Parathyroid adenoma (tissue), 2 donors: Measurements from ENCODE around the gene PRR13.
A peak's percentile ranks its signal among the peaks of the same experiment; 100 is the strongest.

Experiments
- H2AFZ ChIP-seq: fragments of 300-600 bp; sonication (generic); one replicate; pipeline ENCODE4 v1.7.0; 2017; ENCODE audit warnings: antibody characterized with exemption, mild to moderate bottlenecking
- H3K27ac ChIP-seq: fragments of 300-600 bp; sonication (generic); one replicate; pipeline ENCODE4 v1.7.0; 2017
- H3K27me3 ChIP-seq: fragments of 300-600 bp; sonication (generic); one replicate; pipeline ENCODE4 v1.7.0; 2017; ENCODE audit warnings: low read length; ENCODE audit not compliant: control insufficient read depth, insufficient read depth
- H3K36me3 ChIP-seq: fragments of 300-600 bp; sonication (generic); one replicate; pipeline ENCODE4 v1.7.0; 2017; ENCODE audit warnings: low read length; ENCODE audit not compliant: control insufficient read depth, insufficient read depth
- H3K4me1 ChIP-seq: fragments of 300-600 bp; sonication (generic); one replicate; pipeline ENCODE4 v1.7.0; 2017; ENCODE audit warnings: control low read depth
- H3K4me2 ChIP-seq: fragments of 300-600 bp; sonication (generic); one replicate; pipeline ENCODE4 v1.7.0; 2017; ENCODE audit warnings: low read length
- H3K4me3 ChIP-seq: fragments of 300-600 bp; sonication (generic); one replicate; pipeline ENCODE4 v1.7.0; 2017; ENCODE audit warnings: low read depth, low read length
- H3K79me2 ChIP-seq: fragments of 300-600 bp; sonication (generic); one replicate; pipeline ENCODE4 v1.7.0; 2017; ENCODE audit warnings: control low read depth
- H3K9ac ChIP-seq: fragments of 300-600 bp; sonication (generic); one replicate; pipeline ENCODE4 v1.7.0; 2017; ENCODE audit warnings: mild to moderate bottlenecking
- H3K9me3 ChIP-seq: fragments of 300-600 bp; sonication (generic); one replicate; pipeline ENCODE4 v1.7.0; 2017; ENCODE audit warnings: low read length; ENCODE audit not compliant: control insufficient read depth
- TF ChIP-seq, protein P1 (sequence below): fragments of 300-600 bp; sonication (generic); IDR thresholded peaks from one replicate; pipeline ENCODE4 v1.7.0; 2017; ENCODE audit warnings: antibody characterized with exemption, mild to moderate bottlenecking
- donor health status: primary hyperparathyroidism.

The PRR13 gene

GRCh38 chr12:53453953-53454640 lies 12.6 kb downstream of the PRR13 start:
- Histone ChIP-seq H3K27me3 (no peaks in the 10 kb centered on the region), H3K27ac (no peak overlapping the region), H3K4me3 (peak overlapping the region; percentile 92), H3K4me2 (peak overlapping the region; percentile 42), H3K4me1 (peaks cover 17% of the 10 kb centered on the region), H3K36me3 (no peaks in the 10 kb centered on the region), H3K79me2 (peaks cover 39% of the 10 kb centered on the region), H3K9me3 (no peaks in the 10 kb centered on the region), H2AFZ (no peak overlapping the region), H3K9ac (no peak overlapping the region)
- TF ChIP-seq, protein P1, sequence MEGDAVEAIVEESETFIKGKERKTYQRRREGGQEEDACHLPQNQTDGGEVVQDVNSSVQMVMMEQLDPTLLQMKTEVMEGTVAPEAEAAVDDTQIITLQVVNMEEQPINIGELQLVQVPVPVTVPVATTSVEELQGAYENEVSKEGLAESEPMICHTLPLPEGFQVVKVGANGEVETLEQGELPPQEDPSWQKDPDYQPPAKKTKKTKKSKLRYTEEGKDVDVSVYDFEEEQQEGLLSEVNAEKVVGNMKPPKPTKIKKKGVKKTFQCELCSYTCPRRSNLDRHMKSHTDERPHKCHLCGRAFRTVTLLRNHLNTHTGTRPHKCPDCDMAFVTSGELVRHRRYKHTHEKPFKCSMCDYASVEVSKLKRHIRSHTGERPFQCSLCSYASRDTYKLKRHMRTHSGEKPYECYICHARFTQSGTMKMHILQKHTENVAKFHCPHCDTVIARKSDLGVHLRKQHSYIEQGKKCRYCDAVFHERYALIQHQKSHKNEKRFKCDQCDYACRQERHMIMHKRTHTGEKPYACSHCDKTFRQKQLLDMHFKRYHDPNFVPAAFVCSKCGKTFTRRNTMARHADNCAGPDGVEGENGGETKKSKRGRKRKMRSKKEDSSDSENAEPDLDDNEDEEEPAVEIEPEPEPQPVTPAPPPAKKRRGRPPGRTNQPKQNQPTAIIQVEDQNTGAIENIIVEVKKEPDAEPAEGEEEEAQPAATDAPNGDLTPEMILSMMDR = no peak

DNA sequence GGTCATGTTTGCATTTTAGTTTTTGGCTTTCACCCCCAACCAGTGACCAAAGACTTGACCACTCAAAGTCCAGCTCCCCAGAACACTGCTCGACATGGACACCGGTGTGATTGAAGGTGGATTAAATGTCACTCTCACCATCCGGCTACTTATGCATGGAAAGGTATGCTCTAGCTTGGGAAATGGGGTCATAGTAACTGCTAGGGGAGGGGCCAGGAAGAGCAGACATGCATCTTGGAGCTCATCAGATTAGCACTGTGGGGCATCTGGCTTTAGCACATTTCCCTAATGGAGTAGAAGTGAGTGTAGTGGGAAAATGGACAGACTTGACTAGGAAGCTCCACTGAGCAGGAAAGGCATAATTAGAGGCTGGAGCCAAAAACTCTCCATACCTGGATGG lies 13.2 kb downstream of the PRR13 start:
- no peaks in the 10 kb centered on the region for H3K36me3 ChIP-seq
- H3K4me3 ChIP-seq = peak overlapping the region; percentile 92
- no peak overlapping the region for H3K9ac ChIP-seq

GRCh38 chr12:53456654-53457366 lies 15.3 kb downstream of the PRR13 start:
- Histone ChIP-seq H3K36me3 (no peaks in the 10 kb centered on the region), H3K4me2 (no peak overlapping the region), H3K27me3 (no peaks in the 10 kb centered on the region), H3K27ac (no peak overlapping the region), H3K4me3 (no peak overlapping the region), H3K79me2 (peaks cover 57% of the 10 kb centered on the region), H3K4me1 (peaks cover 25% of the 10 kb centered on the region), H2AFZ (no peak overlapping the region), H3K9me3 (no peaks in the 10 kb centered on the region), H3K9ac (no peak overlapping the region)
- TF ChIP-seq, protein P1 = no peak

More for the DNA sequence above, 13.2 kb downstream of the PRR13 start:
- Histone ChIP-seq H3K4me1 (peaks cover 17% of the 10 kb centered on the region), H3K4me2 (peak overlapping the region; percentile 34), H3K27me3 (no peaks in the 10 kb centered on the region), H3K9me3 (no peaks in the 10 kb centered on the region), H3K79me2 (peaks cover 42% of the 10 kb centered on the region), H2AFZ (no peak overlapping the region), H3K27ac (no peak overlapping the region)
- TF ChIP-seq, protein P1 = no peak

DNA sequence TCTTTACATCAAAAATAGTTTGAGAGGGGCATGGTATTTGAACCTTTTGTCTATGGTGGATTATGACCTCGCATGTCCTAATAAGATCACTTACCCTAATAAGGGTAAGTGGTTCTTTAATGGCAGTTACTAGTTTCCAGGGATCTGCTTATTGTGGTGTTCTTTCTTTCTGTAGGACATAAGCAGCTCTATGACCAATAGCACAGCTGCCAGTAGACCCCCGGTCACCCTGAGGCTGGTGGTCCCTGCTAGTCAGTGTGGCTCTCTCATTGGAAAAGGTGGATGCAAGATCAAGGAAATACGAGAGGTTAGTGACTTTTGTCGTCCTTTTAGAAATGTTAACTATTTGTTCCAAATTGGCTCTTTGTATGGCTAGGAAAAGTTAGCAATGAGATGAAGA lies 17.6 kb downstream of the PRR13 start:
- Histone ChIP-seq H3K27me3 (no peaks in the 10 kb centered on the region), H3K4me2 (no peak overlapping the region), H3K4me1 (peaks cover 18% of the 10 kb centered on the region), H3K36me3 (no peaks in the 10 kb centered on the region), H3K27ac (no peak overlapping the region), H2AFZ (no peak overlapping the region), H3K79me2 (peaks cover 55% of the 10 kb centered on the region), H3K9ac (no peak overlapping the region), H3K9me3 (no peaks in the 10 kb centered on the region), H3K4me3 (no peak overlapping the region)
- TF ChIP-seq, protein P1 = no peak
